H1 (cell line): ENCODE data around the gene LSM2. TPM values are rescaled to one million over a fixed set of nuclear protein-coding genes. Genes with fewer than 3 reads are reported as not detected.

Experiments used
- CTCF ChIA-PET: fragments of 300-600 bp; sonication (Branson Sonifier 250); formaldehyde crosslinking; loops from one replicate; lab custom pipeline; 2021; ENCODE audit not compliant: partially characterized antibody; lab: Charles Lee
- POLR2A ChIA-PET: fragments of 300-600 bp; sonication (Branson Sonifier 250); formaldehyde crosslinking; loops from one replicate; lab custom pipeline; 2021; ENCODE audit warnings: inconsistent platforms; ENCODE audit not compliant: partially characterized antibody; lab: Charles Lee
- DNase-seq, 2 experiments: peaks; one replicate each; pipeline versions ENCODE4 v3.0.0 to v3.0.0-alpha.2; 2010 to 2022; ENCODE audit warnings: low spot score in 2 of 2, low read depth in 1 of 2, mixed read lengths in 1 of 2
- FAIRE-seq: peaks from 2 replicates; lab custom pipeline; 2011; peaks lifted over from hg19 to GRCh38; lab: Jason Lieb, UNC
- H2AFZ ChIP-seq: 2 replicates; pipeline ENCODE4 v1.8.1; 2012; ENCODE audit warnings: low read length, inconsistent platforms
- H2AK5ac ChIP-seq: 2 replicates; pipeline ENCODE4 v1.6.1; 2013; ENCODE audit warnings: low read depth, low read length
- H2BK120ac ChIP-seq: replicated peaks from 2 replicates; pipeline ENCODE3; 2013; ENCODE audit warnings: low read depth, low read length, inconsistent platforms
- H2BK12ac ChIP-seq: 2 replicates; pipeline ENCODE4 v1.6.1; 2013; ENCODE audit warnings: low read depth, low read length
- H2BK15ac ChIP-seq: 2 replicates; pipeline ENCODE4 v1.6.1; 2013; ENCODE audit warnings: low read length
- H2BK20ac ChIP-seq: 2 replicates; pipeline ENCODE4 v1.6.1; 2013; ENCODE audit warnings: low read length
- H2BK5ac ChIP-seq: 2 replicates; pipeline ENCODE4 v1.6.1; 2013; ENCODE audit warnings: low read depth, low read length
- H3K14ac ChIP-seq: 2 replicates; pipeline ENCODE4 v1.6.1; 2013; ENCODE audit warnings: inconsistent platforms; ENCODE audit not compliant: insufficient read length
- H3K18ac ChIP-seq: 2 replicates; pipeline ENCODE4 v1.6.1; 2013; ENCODE audit warnings: low read length; ENCODE audit errors: extremely low read depth
- H3K23ac ChIP-seq: 2 replicates; pipeline ENCODE4 v1.6.1; 2013; ENCODE audit warnings: inconsistent platforms; ENCODE audit not compliant: insufficient read length
- H3K23me2 ChIP-seq: 2 replicates; pipeline ENCODE4 v1.6.1; 2013; ENCODE audit warnings: low read depth, low read length
- H3K27ac ChIP-seq: 2 replicates; pipeline ENCODE4 v1.6.1; 2011; ENCODE audit warnings: low read depth, low read length, inconsistent platforms
- H3K27me3 ChIP-seq, 4 experiments: replicated peaks in 1 of 4; 1 replicate in 1 of 4; 2 replicates in 3 of 4; pipeline versions ENCODE4 v1.6.1 to v1.8.1; 2011 to 2013; ENCODE audit warnings: low read length in 3 of 4, mild to moderate bottlenecking in 3 of 4, inconsistent platforms in 2 of 4, mixed read lengths in 2 of 4, moderate library complexity in 1 of 4; ENCODE audit not compliant: control insufficient read depth in 3 of 4, insufficient read depth in 3 of 4; ENCODE audit errors: extremely low read depth in 1 of 4
- H3K36me3 ChIP-seq, 4 experiments: 2 replicates each; pipeline versions ENCODE4 v1.6.1 to v1.8.1; 2011 to 2013; ENCODE audit warnings: mild to moderate bottlenecking in 4 of 4, low read length in 3 of 4, moderate library complexity in 2 of 4, control low read depth in 1 of 4, inconsistent platforms in 1 of 4; ENCODE audit not compliant: insufficient read depth in 4 of 4, control insufficient read depth in 2 of 4
- H3K4ac ChIP-seq: replicated peaks from 2 replicates; pipeline ENCODE3; 2013; ENCODE audit warnings: low read length, low read depth, mixed read lengths, inconsistent platforms; ENCODE audit not compliant: insufficient read length
- H3K4me1 ChIP-seq, 4 experiments: replicated peaks in 1 of 4; 1 replicate in 1 of 4; 2 replicates in 3 of 4; pipeline versions ENCODE4 v1.6.1 to v1.8.1; 2011 to 2013; ENCODE audit warnings: low read length in 3 of 4, inconsistent platforms in 2 of 4, mixed read lengths in 1 of 4; ENCODE audit not compliant: insufficient read depth in 4 of 4, control insufficient read depth in 3 of 4
- H3K4me2 ChIP-seq, 2 experiments: 2 replicates each; pipeline versions ENCODE4 v1.6.1 to v1.8.1; 2011 to 2013; ENCODE audit warnings: low read depth in 2 of 2, low read length in 2 of 2, control low read depth in 1 of 2, inconsistent platforms in 1 of 2, mild to moderate bottlenecking in 1 of 2; ENCODE audit not compliant: insufficient read depth in 1 of 2
- H3K4me3 ChIP-seq, 4 experiments: fragments of 200-600, 300-600 bp in 1 of 4; sonication (generic), shearing (Covaris generic), sonication (Bioruptor Twin) in 1 of 4; 2 replicates each; pipeline versions ENCODE4 v1.5.1 to v1.8.1; 2011 to 2016; ENCODE audit warnings: low read length in 4 of 4, low read depth in 3 of 4, control low read depth in 2 of 4, inconsistent platforms in 2 of 4, mild to moderate bottlenecking in 2 of 4, mixed read lengths in 1 of 4, moderate library complexity in 1 of 4; ENCODE audit not compliant: insufficient read depth in 2 of 4; ENCODE audit errors: extremely low read depth in 1 of 4
- H3K56ac ChIP-seq: replicated peaks from 2 replicates; pipeline ENCODE3; 2013; ENCODE audit warnings: low read depth, mild to moderate bottlenecking, mixed read lengths, low read length, inconsistent platforms; ENCODE audit not compliant: insufficient read length
- H3K79me1 ChIP-seq: 2 replicates; pipeline ENCODE4 v1.6.1; 2013; ENCODE audit warnings: low read depth, low read length, control low read depth
- H3K79me2 ChIP-seq, 2 experiments: 2 replicates each; pipeline versions ENCODE4 v1.6.1 to v1.8.1; 2012 to 2013; ENCODE audit warnings: low read length in 2 of 2, mild to moderate bottlenecking in 2 of 2, inconsistent platforms in 1 of 2; ENCODE audit not compliant: insufficient read depth in 2 of 2, control insufficient read depth in 1 of 2
- H3K9ac ChIP-seq, 4 experiments: replicated peaks in 1 of 4; 1 replicate in 1 of 4; 2 replicates in 3 of 4; pipeline versions ENCODE4 v1.6.1 to v1.8.1; 2011 to 2013; ENCODE audit warnings: low read depth in 3 of 4, low read length in 3 of 4, control low read depth in 2 of 4, mild to moderate bottlenecking in 2 of 4, moderate library complexity in 2 of 4, inconsistent platforms in 1 of 4; ENCODE audit errors: extremely low read depth in 1 of 4
- H3K9me3 ChIP-seq, 2 experiments: 2 replicates each; pipeline versions ENCODE4 v1.6.1 to v1.8.1; 2012 to 2013; ENCODE audit warnings: mild to moderate bottlenecking in 2 of 2, moderate library complexity in 2 of 2, control low read depth in 1 of 2, inconsistent platforms in 1 of 2, low read depth in 1 of 2, low read length in 1 of 2, mixed read lengths in 1 of 2; ENCODE audit not compliant: insufficient read depth in 2 of 2
- H4K20me1 ChIP-seq, 2 experiments: replicated peaks in 1 of 2; 2 replicates each; pipeline versions ENCODE3 to v1.8.1; 2011 to 2013; ENCODE audit warnings: inconsistent platforms in 2 of 2, low read length in 2 of 2, mild to moderate bottlenecking in 1 of 2; ENCODE audit not compliant: insufficient read depth in 2 of 2, control insufficient read depth in 1 of 2
- H4K5ac ChIP-seq: 2 replicates; pipeline ENCODE4 v1.6.1; 2013; ENCODE audit warnings: low read length, low read depth, mixed read lengths, inconsistent platforms; ENCODE audit not compliant: insufficient read length
- H4K8ac ChIP-seq: 2 replicates; pipeline ENCODE4 v1.8.0; 2013; ENCODE audit warnings: mild to moderate bottlenecking, moderate library complexity, low read length, inconsistent platforms; ENCODE audit not compliant: insufficient read depth; ENCODE audit errors: extremely low read depth
- H4K91ac ChIP-seq: replicated peaks from 2 replicates; pipeline ENCODE3; 2013; ENCODE audit warnings: low read length, mixed read lengths, inconsistent platforms; ENCODE audit not compliant: insufficient read length
- BACH1 ChIP-seq: IDR thresholded peaks from 2 replicates; pipeline ENCODE4 v1.6.1; 2012; ENCODE audit warnings: low read length, improper control_type of control experiment
- KDM1A ChIP-seq: fragments of 200-600, 300-600 bp; sonication (generic); IDR thresholded peaks from 2 replicates; pipeline ENCODE4 v1.7.1; 2016; ENCODE audit warnings: mild to moderate bottlenecking, low read length, borderline replicate concordance
- RBBP5 ChIP-seq: IDR thresholded peaks from 2 replicates; pipeline ENCODE4 v1.7.1; 2012; ENCODE audit warnings: low read depth, mild to moderate bottlenecking, inconsistent platforms, low read length, moderate library complexity, borderline replicate concordance
- WGBS, 2 experiments: shearing (Covaris generic) in 1 of 2; methylation state at CpG; one replicate each; pipeline versions ENCODE4 v1.1.6 to v1.1.7; 2013 to 2015; ENCODE audit warnings: low lambda C conversion rate in 2 of 2, mixed read lengths in 2 of 2, inconsistent platforms in 1 of 2, low coverage in 1 of 2, missing lambda C conversion rate in 1 of 2; ENCODE audit not compliant: insufficient replicate concordance in 2 of 2, insufficient coverage in 1 of 2, insufficient read length in 1 of 2; ENCODE audit errors: extremely low coverage in 1 of 2, missing lambda C conversion rate in 1 of 2; 5-methylcytosine and 5-hydroxymethylcytosine counted together
- polyA plus RNA-seq, 7 experiments: library from polyadenylated mRNA; depleted of rRNA in 3 of 7; stranded (reverse) in 5 of 7; unstranded in 2 of 7; fragments of >200 nt in 5 of 7; fragments of 200-250 nt in 2 of 7; gene quantifications; 1 replicate in 5 of 7; 2 replicates in 1 of 7; 4 replicates in 1 of 7; pipeline versions ENCODE4 v1.2.1 to v1.2.3, GENCODE V29; 2011 to 2013; ENCODE audit warnings: missing spikeins in 2 of 7, mixed read lengths in 2 of 7
- total RNA-seq: library from RNA; stranded (reverse); fragmentation: NEBNext Ultra II Directional; extraction: Animal tissue kit (Norgen Biotek cat#: 25700); gene quantifications from 2 replicates; pipeline ENCODE4 v1.2.1, GENCODE V29; 2021

The LSM2 gene
- total and polyA plus RNA-seq, 2 of the 8 experiments (the other 6 are each of a cell fraction or from before 2014, with no cell fraction given) = 127 to 168 TPM

DNA sequence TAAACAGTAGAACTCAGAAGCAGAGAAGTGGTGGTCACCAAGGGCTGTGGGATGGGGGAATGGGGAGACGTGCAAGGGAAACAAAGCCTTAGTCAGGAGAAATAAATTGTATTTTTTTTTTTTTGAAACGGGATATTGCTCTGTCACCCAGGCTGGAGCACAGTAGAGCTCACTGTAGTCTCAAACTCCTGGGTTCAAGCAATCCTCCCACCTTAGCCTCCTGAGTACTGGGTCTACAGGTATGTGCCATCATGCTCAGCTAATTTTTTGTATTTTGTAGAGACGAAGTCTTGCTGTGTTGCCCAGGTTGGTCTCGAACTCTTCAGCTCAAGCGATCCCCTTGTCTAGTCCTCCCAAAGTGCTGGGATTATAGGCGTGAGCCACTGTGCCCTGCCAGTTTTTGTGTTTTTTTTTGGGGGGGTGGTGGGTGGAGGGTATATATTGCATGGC lies 24.1 kb upstream of the LSM2 start:
- no peak for DNase-seq
- TF ChIP-seq KDM1A = no peak
- no peak for TF ChIP-seq RBBP5
- no peak for TF ChIP-seq BACH1
- no peak overlapping the region for H3K56ac ChIP-seq
- no peak overlapping the region for H4K91ac ChIP-seq
- no peak overlapping the region for H4K5ac ChIP-seq
- no peak overlapping the region for H2BK20ac ChIP-seq
- H3K4ac ChIP-seq = no peak overlapping the region
- no peak overlapping the region for H2AK5ac ChIP-seq
- H2BK5ac ChIP-seq = no peak overlapping the region
- peak overlapping the region; percentile 81 to 89 for H3K4me2 ChIP-seq
- FAIRE-seq = no peak
- H2BK15ac ChIP-seq = no peak overlapping the region
- no peak overlapping the region for H3K18ac ChIP-seq
- no peak overlapping the region for H3K23ac ChIP-seq
- no peak overlapping the region for H3K14ac ChIP-seq
- 78% methylated on average over 6 of the region's 6 CpGs; no CpG with 5 or more reads in 1 of the 2 experiments for WGBS, 2 experiments
- peaks cover 2% of the 10 kb centered on the region; the same call in 1 of the 2 replicates for H3K79me1 ChIP-seq
- H3K4me1 ChIP-seq = peaks cover 4 to 7% (median 4%) of the 10 kb centered on the region in 4 experiments; a peak in 6 of 7 replicates
- H3K23me2 ChIP-seq = peaks cover 16% of the 10 kb centered on the region
- H3K4me3 ChIP-seq = peak overlapping the region; percentile 60 to 91 (median 80)
- no peak overlapping the region for H2AFZ ChIP-seq
- peaks cover 0 to 3% of the 10 kb centered on the region in 2 experiments for H4K20me1 ChIP-seq
- ChIA-PET POLR2A (interaction anchor here (0.8 to 11.4 kb wide), 16 partner anchors 8 to 179 kb away, joined by 3 to 189 read pairs (median 4); partner anchors contain the start of genes BAG6, LSM2, LY6G5C and MPIG6B), CTCF (interaction anchor here (0.8 to 3.5 kb wide), 31 partner anchors 10 to 152 kb away, joined by 3 to 27 read pairs (median 6); partner anchors contain the start of genes LSM2, LY6G5C and MPIG6B)
- H3K27ac ChIP-seq = no peak overlapping the region
- peaks cover 0 to 6% (median under 1%) of the 10 kb centered on the region in 4 experiments; a peak in 2 of 8 replicates for H3K36me3 ChIP-seq
- peak overlapping the region in 1 of 4 experiments; percentile 69; a peak in 2 of 7 replicates for H3K9ac ChIP-seq
- no peak overlapping the region for H2BK12ac ChIP-seq
- H3K27me3 ChIP-seq = no peaks in the 10 kb centered on the region
- H3K79me2 ChIP-seq = peaks cover 6 to 35% of the 10 kb centered on the region in 2 experiments
- no peak overlapping the region for H2BK120ac ChIP-seq
- no peaks in the 10 kb centered on the region for H3K9me3 ChIP-seq
- H4K8ac ChIP-seq = no peak overlapping the region
